H1 (cell line): ENCODE measurements around the gene RHBG. TPM values are rescaled to one million over a fixed set of nuclear protein-coding genes. Genes with fewer than 3 reads are reported as not detected.

Experiments
- CEBPB ChIP-seq: IDR thresholded peaks from 2 replicates; pipeline ENCODE4 v1.6.1; 2012; ENCODE audit warnings: low read depth, low read length
- CHD1 ChIP-seq: IDR thresholded peaks from 2 replicates; pipeline ENCODE4 v1.6.1; 2012; ENCODE audit warnings: low read depth, low read length, improper control_type of control experiment
- EGR1 ChIP-seq: IDR thresholded peaks from 2 replicates; pipeline ENCODE4 v1.6.1; 2011; ENCODE audit warnings: low read depth, low read length, borderline replicate concordance
- MAFK ChIP-seq: IDR thresholded peaks from 2 replicates; pipeline ENCODE4 v1.6.1; 2012; ENCODE audit warnings: low read depth, mild to moderate bottlenecking, improper control_type of control experiment, low read length
- POLR2AphosphoS5 ChIP-seq: IDR thresholded peaks from 2 replicates; pipeline ENCODE4 v1.6.1; 2011; ENCODE audit warnings: low read depth, low read length
- RFX5 ChIP-seq: IDR thresholded peaks from 2 replicates; pipeline ENCODE4 v1.6.1; 2011; ENCODE audit warnings: low read depth, low read length, improper control_type of control experiment, borderline replicate concordance
- SP1 ChIP-seq: IDR thresholded peaks from 2 replicates; pipeline ENCODE4 v1.6.1; 2011; ENCODE audit warnings: low read depth, low read length
- TAF7 ChIP-seq: optimal IDR thresholded peaks from 2 replicates; pipeline ENCODE3; 2011; ENCODE audit warnings: low read depth, mild to moderate bottlenecking, inconsistent platforms, low read length, moderate library complexity, borderline replicate concordance
- polyA plus RNA-seq, 7 experiments: library from polyadenylated mRNA; depleted of rRNA in 3 of 7; stranded (reverse) in 5 of 7; unstranded in 2 of 7; fragments of >200 nt in 5 of 7; fragments of 200-250 nt in 2 of 7; gene quantifications; 1 replicate in 5 of 7; 2 replicates in 1 of 7; 4 replicates in 1 of 7; pipeline versions ENCODE4 v1.2.1 to v1.2.3, GENCODE V29; 2011 to 2013; ENCODE audit warnings: missing spikeins in 2 of 7, mixed read lengths in 2 of 7
- total RNA-seq: library from RNA; stranded (reverse); fragmentation: NEBNext Ultra II Directional; extraction: Animal tissue kit (Norgen Biotek cat#: 25700); gene quantifications from 2 replicates; pipeline ENCODE4 v1.2.1, GENCODE V29; 2021

RHBG gene
- total and polyA plus RNA-seq, 2 of the 8 experiments (the other 6 are each of a cell fraction or from before 2014, with no cell fraction given) = 2.6 to 2.7 TPM

DNA sequence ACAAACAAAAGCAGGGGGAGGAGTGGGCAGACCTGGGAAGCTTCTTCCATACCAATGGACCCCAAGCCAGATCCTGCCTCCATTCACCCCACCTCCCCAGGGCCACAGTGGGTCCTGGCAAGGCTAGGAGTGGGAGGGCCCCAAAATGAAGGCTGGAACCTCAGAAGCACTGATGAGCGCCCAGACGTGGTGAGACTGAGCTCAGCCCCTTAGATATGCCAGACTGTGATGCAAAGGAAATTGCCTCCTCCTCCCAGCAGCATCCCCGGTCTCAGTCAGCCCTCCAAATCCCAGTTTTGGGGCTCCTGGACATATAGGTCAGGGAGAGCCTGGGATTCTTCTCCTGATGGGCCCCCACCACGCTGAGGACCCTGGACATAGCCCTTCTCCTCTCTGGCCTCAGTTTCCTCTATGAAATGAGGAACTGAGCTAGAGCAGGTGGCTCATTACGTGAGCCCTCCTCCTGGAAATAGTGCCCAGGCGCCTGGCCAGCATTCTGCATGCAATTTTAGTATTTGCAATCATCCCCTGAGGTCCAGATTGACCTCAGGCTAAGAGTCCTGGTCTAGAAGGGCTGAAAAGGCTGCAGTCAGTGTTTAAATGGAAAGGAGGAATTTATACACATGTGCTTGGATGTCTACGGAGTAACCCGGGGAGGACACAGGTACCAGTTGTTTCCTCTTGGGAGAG lies 33.5 kb downstream of the RHBG start (continued):
- no peak for TF ChIP-seq SP1
- no peak for TF ChIP-seq MAFK
- no peak for TF ChIP-seq POLR2AphosphoS5
- TF ChIP-seq TAF7 = no peak
- no peak for TF ChIP-seq CHD1
- TF ChIP-seq EGR1 = no peak
- no peak for TF ChIP-seq CEBPB
- TF ChIP-seq RFX5 = no peak
- TF ChIP-seq, all 59 proteins: peak for 0
